ENCODE measurements around the gene SETD2.

DNA sequence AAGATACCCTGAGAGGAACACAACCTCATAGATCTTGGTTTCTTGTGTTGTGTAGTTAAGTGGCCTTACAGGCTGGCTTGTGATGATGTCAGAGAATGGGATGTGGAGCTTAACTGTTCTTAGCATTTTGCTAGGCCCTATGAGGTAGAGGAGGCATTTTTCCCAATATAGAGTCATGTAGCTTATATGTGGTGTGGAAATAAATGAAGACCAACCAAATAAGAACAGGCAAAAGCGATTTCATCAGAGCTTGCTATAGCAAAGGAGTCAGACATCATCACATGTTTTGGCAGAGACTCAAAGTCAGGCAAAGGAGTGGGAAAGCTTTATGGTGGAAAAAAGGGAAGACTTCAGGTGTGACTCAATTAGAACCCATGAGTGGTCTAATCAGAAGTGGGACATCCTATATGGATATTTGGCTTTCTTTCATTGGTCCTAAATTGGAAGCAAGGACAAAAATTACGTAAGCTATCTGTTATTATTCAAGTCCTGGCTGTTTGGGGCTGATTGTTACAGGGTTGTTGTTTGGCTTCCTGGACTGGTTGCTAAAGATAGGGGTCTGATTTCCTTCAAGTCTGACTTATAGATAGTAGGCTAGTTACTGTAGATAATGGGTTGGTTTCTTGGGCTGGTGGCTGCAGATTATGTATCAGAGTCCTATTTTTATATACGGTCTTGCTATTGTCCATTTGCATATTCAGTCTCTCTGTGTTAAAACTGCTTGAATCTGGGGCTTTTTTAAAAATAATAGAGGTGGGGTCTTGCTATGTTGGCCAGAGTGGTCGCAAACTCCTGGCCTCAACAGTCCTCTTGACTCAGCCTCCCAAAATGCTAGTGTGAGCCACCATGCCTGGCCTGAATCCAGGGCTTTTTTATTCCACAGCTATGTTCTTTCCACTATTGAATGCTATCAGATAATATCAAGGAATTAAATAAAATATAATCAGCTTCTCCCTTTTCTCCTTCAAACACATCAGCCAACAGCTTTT is 30.3 kb upstream of the SETD2 start:
- TF ChIP-seq, protein P1, sequence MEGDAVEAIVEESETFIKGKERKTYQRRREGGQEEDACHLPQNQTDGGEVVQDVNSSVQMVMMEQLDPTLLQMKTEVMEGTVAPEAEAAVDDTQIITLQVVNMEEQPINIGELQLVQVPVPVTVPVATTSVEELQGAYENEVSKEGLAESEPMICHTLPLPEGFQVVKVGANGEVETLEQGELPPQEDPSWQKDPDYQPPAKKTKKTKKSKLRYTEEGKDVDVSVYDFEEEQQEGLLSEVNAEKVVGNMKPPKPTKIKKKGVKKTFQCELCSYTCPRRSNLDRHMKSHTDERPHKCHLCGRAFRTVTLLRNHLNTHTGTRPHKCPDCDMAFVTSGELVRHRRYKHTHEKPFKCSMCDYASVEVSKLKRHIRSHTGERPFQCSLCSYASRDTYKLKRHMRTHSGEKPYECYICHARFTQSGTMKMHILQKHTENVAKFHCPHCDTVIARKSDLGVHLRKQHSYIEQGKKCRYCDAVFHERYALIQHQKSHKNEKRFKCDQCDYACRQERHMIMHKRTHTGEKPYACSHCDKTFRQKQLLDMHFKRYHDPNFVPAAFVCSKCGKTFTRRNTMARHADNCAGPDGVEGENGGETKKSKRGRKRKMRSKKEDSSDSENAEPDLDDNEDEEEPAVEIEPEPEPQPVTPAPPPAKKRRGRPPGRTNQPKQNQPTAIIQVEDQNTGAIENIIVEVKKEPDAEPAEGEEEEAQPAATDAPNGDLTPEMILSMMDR (IDR thresholded peaks at IDR 0.05; ENCODE audit: low read length): no peak
- no peak for TF ChIP-seq EZH2 (IDR thresholded peaks at IDR 0.05; ENCODE audit: borderline replicate concordance, low read length)

Measured in OCI-LY1 (cell line).